Stimulated activated CD8-positive, alpha-beta memory T cell treated with anti-CD3 and anti-CD28 coated beads, Interleukin-4, amount 100 ng/mL, for 1 hour (primary cell): ENCODE measurements around the gene GRB10.

ENCODE experiments used
- DNase-seq, 2 donors: peaks; one replicate each; pipeline ENCODE4 v3.0.0-alpha.2; 2020; ENCODE audit warnings: low read depth in 2 of 2, low spot score in 1 of 2

Gene GRB10

DNA sequence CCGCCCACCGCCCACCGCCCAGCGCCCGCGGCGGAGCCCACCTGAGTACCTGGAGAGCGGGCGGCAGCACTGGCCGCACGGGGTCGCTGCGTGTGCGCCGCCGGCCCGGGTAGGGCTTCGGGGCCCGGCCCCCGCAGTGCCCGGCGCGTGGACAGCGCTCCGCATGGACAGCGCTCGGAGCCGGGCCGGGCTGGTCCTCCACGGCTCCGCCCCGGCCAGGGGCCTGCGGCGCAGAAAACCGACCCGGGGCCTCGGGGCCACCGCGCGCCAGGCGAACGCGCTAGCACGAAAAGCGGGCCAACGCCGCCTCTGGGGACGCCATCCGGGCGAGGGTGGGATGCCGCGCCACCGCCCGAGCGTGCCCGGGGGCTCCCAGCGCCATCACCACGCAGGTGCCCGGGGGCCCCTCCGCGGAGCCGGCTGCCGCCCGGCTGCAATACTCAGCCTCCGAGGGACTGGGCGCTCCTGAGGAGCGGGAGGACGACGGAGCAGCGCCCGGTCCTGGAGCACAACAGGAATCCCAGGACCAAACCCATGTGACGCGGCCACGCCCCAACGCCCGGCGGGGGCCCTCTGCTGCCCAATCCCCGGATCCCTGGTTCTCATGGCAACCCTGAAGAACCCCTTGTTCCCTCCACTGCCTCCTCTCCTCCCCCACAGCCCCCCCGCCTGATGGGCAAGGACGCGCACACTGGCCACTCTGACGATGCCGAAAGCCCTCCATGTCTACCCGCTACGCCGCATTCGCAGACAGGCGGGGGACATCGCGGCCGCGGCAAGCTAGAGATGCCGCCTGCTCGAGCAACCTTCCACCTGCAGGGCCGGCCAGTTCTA, at the start of gene GRB10:
Gene GRB10 (minus strand): TSS at position 522 of the 834 bp plus-strand sequence. CDS start 50,574 bp downstream, outside the sequence.
- no peak for DNase-seq

DNA sequence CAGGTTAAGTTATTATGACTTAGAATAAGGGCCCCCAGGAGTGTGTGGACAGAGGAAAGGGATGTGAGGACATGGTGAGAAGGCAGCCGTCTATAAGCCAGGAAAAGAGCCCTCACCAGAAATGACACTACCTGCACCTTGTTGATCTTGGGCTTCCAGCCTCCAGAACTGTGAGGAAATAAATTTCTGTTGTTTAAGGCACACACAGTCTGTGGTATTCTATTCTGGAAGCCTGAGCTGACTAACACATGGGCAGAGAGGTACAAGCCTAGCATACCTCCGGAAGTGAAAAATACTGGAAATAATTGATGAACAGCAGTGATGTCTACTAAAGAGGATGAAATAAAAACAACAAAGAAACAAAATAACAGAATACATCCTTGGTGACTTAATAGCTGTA, 46.1 kb upstream of the GRB10 start:
- DNase-seq, result no peak

DNA sequence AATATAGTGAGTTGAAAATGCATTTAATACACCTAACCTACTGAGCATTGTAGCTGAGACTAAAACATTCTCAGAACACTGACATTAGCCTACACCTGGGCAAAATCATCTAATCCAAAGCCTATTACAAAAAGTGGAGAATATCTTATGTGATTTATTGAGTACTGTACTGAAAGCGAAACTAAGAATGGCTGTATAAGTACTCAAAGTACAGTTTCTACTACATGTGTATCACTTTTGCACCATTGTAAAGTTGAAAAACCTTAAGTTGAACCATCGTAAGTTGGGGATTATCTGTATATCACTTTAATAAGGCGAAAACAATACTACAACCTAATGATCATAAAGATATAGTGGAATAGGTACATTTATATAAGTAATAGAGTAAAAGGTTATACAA, 45.4 kb upstream of the GRB10 start:
- no peak for DNase-seq

- DNase-seq, result no peak
Measured at GRCh38 chr7:50827281-50827680, 44.6 kb upstream of the GRB10 start.

- no peak for DNase-seq
Measured at GRCh38 chr7:50826371-50827172, 43.9 kb upstream of the GRB10 start.

- no peak for DNase-seq
Measured at GRCh38 chr7:50825465-50825864, 42.8 kb upstream of the GRB10 start.

- DNase-seq, result no peak
Measured at GRCh38 chr7:50824882-50825281, 42.2 kb upstream of the GRB10 start.

DNA sequence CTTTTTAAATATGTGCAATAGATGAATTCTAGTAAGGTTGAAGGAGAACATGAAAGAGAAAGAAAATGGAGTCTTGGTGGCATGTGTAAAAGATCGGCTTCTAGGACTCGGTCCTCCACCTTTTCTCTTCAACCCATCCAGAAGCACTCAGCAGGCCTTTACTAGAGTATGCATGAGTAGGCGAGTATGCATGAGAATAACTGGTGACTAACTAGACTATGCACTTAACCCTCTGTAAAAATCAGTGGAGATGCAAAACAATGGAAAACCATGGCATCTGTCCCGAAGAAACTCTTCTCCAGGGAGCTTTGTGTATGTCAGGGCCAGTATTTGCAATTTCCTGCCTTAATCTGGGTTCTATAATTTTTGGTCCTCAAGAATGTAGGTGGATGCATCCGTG, 40.0 kb upstream of the GRB10 start:
- DNase-seq, result no peak

GRCh38 chr7:50822110-50822509, 39.4 kb upstream of the GRB10 start:
- DNase-seq, result no peak

DNA sequence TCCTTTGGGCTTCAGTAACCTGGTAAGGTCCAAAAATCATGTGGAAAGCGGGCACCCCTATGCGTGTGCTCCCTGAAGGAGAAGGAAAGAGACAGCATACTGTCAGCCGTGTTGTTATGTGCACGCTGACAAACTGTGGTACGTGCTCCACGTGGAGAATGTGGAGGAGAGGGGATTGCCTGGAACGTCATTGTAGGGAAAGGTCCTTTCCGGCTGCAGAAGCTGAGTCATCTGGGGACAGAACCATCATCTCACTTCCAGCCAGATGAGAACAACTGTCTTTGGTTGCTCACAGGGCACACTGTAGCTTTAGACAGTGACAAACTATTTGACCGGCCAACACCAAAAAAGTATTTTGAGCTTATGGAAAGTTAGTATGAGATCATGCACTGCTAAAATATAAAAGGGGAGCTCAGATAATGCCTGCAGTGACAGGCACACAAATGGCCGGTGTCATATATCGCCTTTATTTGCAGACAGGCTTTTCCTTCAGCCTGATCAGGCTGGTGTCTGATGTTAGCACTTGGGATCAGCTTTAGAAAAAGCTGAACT, 38.8 kb upstream of the GRB10 start:
- DNase-seq, result no peak

DNA sequence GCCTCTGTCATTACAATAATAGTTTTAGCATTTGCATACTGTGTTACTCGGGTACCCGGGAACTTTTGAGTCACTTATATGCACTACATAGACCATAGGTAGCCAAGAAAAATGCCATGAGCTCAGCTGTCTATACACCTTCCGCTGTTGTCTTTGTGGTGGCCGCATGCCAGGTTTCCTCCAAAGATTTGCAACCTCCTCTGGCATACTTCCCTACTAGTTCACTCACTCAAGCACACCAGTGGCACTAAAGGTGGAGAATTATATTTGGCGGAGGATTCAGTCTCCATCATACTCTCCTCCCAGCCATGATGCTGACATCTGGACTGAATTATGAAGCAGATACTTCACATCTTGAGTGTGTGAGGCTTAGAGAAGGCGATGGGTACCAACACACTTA, 35.6 kb upstream of the GRB10 start:
- DNase-seq, result no peak

- no peak for DNase-seq
Measured at GRCh38 chr7:50817561-50817960, 34.9 kb upstream of the GRB10 start.

- DNase-seq, result no peak
Measured at GRCh38 chr7:50815138-50815537, 32.4 kb upstream of the GRB10 start.

GRCh38 chr7:50814166-50814565, 31.5 kb upstream of the GRB10 start:
- DNase-seq, result no peak

DNA sequence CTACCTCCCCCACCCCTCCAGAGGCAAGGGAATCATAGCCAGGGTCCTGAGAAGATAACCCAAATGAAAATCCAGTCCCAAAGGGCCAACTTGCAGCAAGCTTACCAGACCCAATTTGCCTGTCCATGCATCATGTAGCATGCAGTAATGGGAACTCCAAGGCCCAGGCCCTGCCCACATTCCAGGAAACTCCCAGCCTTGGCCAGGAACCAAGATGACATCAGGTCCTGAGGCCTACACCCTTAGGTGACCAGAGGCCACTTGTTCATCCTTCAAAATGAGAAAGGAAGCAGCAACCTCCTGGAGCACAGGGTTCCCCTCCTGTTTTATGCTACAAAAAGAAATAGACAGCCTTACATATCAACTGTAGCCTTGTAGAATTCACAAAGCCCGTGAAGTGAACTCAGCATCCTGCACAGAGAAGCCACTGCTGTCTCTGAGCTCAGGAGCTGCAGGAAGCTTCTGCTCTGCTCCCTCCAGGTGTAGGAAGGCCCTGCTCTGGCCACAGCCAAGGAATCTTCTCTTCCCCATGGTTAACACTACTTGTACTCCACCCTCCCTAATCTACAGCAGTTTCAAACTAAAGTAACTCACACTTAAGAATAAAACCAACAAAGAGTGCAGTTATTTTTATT, 30.3 kb upstream of the GRB10 start:
- DNase-seq, result no peak

DNA sequence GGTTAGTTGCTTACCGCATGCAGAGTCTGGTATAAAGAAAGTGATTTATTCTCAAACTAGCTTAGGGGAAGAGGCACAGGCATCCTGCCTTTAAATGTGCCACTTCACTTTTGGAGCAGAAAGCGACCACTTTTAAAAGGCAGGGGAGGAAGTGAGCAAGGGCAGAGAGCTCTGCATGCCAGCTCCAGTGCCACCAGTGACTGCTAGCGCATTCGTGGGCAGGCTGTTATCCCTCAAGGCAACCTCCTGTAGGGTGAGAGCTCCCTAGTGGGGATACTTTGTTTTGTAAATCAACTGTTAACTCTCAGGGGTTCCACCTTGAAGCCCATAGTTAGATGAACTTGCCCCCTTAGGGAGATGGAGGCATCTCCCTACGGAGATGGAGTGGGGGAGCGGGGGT, 29.4 kb upstream of the GRB10 start:
- no peak for DNase-seq

DNA sequence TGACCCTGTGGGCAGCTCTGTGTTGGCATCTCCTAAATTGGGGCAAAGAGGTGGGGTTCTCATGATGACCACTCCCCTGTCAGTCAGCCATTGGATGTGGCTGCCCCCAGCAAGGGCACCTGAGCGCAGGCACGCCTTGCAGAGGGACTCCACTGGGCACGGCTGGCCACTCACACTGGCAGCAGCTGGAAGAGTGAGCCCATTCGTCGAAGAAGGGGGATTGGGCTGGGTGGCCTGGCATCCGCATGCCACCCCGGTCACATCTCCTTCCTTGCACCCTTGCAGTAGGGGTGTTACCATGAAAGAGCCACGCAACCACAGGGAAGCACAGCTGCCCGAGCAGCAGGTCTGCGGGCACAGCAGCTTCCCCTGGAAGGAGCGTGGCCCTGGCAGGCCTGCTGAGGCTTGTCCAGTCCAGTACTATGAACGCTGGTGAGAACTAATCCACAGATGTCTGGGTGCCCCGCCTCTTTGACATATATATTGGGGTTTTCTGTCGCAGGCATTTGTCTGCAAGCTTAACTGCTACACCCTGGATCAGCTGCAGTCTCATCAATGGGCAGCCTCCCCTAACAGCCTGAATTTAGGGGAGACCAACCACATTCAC, 25.7 kb upstream of the GRB10 start:
- DNase-seq, result no peak

- DNase-seq, result no peak
Measured at GRCh38 chr7:50807026-50807730, 24.5 kb upstream of the GRB10 start.

- DNase-seq, result no peak
Measured at GRCh38 chr7:50806143-50806542, 23.4 kb upstream of the GRB10 start.

GRCh38 chr7:50805447-50806125, 22.9 kb upstream of the GRB10 start:
- DNase-seq, result no peak
